ENCODE results near the gene CNTF. TPM values are rescaled to one million over a fixed set of nuclear protein-coding genes. Genes with fewer than 3 reads are reported as not detected.

Gene CNTF
- total RNA-seq, 3 donors from 2014 or later = 2.0 to 2.6 (median 2.5) TPM

DNA sequence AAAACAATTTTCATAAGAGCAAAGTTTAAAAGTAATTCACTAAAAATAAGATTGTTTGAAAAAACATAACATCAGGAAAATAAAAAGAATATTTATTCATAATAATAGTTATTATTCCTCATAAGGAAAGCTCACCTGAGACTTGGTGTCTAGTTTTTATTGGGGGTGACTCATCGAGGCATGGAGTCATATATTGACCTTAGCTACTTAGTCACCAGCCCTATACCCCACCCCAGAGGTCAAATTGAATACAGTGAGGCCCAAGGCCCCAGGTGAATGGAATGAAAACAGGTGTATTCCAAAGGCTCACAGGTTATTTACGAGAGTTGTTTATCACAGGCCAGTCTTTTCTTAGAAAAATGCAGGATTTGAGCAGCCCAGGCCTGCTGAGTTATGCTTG is 36.9 kb downstream of the CNTF start:
- DNase-seq (no peak), ATAC-seq (peak; percentile 92)
- Histone ChIP-seq H3K9me3 (no peaks in the 10 kb centered on the region), H3K4me3 (no peak overlapping the region), H3K36me3 (ENCODE audit: low read depth) (no peaks in the 10 kb centered on the region), H3K4me1 (ENCODE audit: low read depth) (no peaks in the 10 kb centered on the region)
- intact Hi-C loops (cut with DNase I, micrococcal nuclease) = no loop called here
- no peak for TF ChIP-seq CTCF (IDR thresholded peaks at IDR 0.05)

- Histone ChIP-seq H3K4me3 (no peak overlapping the region), H3K36me3 (ENCODE audit: low read depth) (no peaks in the 10 kb centered on the region), H3K4me1 (ENCODE audit: low read depth) (no peaks in the 10 kb centered on the region), H3K9me3 (no peaks in the 10 kb centered on the region)
- intact Hi-C loops (cut with DNase I, micrococcal nuclease) = no loop called here
- no peak for TF ChIP-seq CTCF (IDR thresholded peaks at IDR 0.05)
- DNase-seq = no peak
- peak; percentile 38 for ATAC-seq
Observed at GRCh38 chr11:58659910-58660570, 37.6 kb downstream of the CNTF start.

DNA sequence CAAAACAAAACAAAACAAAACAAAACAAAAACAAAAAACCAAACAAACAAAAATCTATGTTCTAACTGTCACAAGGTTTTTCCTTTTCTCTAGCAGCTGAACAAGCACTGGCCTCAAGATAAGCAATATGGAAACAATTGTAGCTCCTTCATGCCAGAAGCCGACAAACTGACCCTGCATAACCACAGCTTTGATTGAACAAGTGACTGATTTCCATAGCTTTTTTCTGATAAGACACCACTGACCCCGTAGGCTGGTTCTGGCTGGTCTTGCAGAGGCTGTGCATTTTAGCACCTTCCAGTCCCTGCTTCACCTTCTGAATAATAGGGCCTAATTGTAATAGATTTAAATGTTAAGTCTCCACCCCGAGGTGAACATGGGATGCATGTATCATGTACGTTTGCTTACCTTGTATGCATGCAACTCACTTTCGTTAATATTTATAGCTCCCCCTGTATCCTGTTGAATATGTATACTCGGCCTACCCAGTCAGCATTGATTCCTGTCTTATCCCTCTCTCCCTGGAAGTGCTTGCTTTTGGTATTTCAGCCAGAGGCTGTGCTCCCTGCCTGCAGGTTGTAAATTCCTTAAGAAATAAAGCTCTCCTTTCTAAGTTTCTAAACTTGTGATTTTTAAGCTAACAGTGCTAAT is 49.6 kb downstream of the CNTF start:
- Histone ChIP-seq H3K4me3 (no peak overlapping the region), H3K9me3 (no peaks in the 10 kb centered on the region), H3K4me1 (ENCODE audit: low read depth) (no peaks in the 10 kb centered on the region), H3K36me3 (ENCODE audit: low read depth) (no peaks in the 10 kb centered on the region)
- ATAC-seq (no peak), DNase-seq (no peak)
- intact Hi-C loops (cut with DNase I, micrococcal nuclease) = no loop called here
- no peak for TF ChIP-seq CTCF (IDR thresholded peaks at IDR 0.05)

GRCh38 chr11:58674609-58675008 is 52.1 kb downstream of the CNTF start:
- no peaks in the 10 kb centered on the region for H3K9me3 ChIP-seq
- no peak for TF ChIP-seq CTCF (IDR thresholded peaks at IDR 0.05)
- DNase-seq (no peak), ATAC-seq (no peak)
- no peaks in the 10 kb centered on the region for H3K4me1 ChIP-seq (ENCODE audit: low read depth)
- H3K4me3 ChIP-seq = no peak overlapping the region
- H3K36me3 ChIP-seq (ENCODE audit: low read depth) = no peaks in the 10 kb centered on the region
- intact Hi-C loops (cut with DNase I, micrococcal nuclease) = no loop called here

Other genes with a start within 250 kb of the CNTF start
- gene OR5B3, start 215.8 kb upstream of the CNTF start, total RNA-seq = not detected
- gene OR5B2, start 194.5 kb upstream of the CNTF start, total RNA-seq = not detected
- gene OR5B12, start 180.4 kb upstream of the CNTF start, total RNA-seq = not detected
- not detected for gene OR5B21, start 114.6 kb upstream of the CNTF start, total RNA-seq
- gene LPXN, start 46.8 kb upstream of the CNTF start, total RNA-seq = 10 to 100 TPM; 10.7 to 20.1 (median 12.7) TPM
- gene ZFP91, start 43.6 kb upstream of the CNTF start, total RNA-seq = 10 to 100 TPM; 70.0 to 93.9 (median 75.3) TPM
- not detected for gene GLYAT, start 109.3 kb downstream of the CNTF start, total RNA-seq
- not detected for gene GLYATL2, start 222.0 kb downstream of the CNTF start, total RNA-seq